GM19372 (cell line): ENCODE measurements around the gene CDT1.

ENCODE experiments used
- ATAC-seq: cut with Tn5 transposase; IDR thresholded peaks from one replicate; pipeline ENCODE4 v1.9.1; 2021; ENCODE audit warnings: mild to moderate bottlenecking, low read depth, moderate library complexity; ENCODE audit not compliant: unreplicated experiment

Gene CDT1

DNA sequence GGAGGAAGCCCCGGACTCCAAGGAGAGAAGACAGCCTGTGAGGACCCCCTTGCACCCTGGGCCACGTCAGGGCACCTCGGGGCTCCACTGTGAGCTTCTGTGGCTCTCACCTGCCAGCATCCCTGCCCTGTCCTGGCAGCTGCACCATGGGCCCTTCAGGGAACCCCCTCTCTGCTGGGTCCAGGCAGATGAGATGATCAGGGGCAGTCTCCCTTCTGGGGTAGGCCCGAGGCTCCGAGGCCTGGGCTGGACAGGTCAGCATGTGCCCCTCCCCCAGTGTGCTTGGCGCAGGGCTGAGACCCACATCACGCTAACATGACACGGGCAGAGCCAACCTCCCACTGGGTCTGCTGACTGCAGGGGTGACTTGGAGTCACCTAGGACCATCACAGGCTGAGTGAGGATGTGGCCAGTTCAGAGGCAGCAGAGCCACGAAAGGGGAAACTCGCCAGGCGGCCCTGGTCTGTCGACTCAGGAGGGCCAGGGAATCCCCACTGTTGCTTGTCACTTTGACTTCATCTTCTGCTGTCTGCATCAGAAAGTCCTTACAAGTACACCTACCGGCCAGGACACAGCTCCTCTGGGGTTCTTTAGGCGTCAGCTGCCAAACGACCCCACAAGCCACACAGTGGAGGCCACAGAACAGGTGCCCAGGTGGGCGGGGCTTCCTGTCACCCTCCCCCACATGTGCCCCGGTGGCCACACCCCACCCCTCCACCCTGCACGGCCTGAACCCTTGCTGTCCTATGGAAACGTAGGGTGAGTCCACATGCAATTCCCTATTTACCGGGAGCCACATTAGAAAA lies 50.9 kb downstream of the CDT1 start:
- ATAC-seq = no peak

DNA sequence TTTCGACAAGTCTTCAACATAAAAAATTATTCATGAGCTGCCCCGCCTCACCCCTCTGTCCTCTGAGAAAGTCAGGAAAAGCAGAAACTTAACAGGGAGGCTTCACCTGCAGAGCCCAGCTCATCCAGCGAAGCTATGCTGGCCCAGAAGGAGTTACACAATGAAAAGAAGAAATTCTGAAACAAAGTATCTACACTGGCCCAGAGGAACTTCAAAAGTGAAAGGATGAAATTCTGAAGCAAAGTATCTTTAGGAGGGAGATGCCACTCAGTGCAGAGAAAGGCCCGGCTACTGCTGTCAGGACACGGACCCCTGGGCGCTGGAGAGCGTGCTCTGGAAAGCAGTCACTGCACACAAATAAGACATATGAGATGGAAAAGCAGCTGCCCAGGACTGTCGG lies 51.6 kb downstream of the CDT1 start:
- ATAC-seq = no peak

DNA sequence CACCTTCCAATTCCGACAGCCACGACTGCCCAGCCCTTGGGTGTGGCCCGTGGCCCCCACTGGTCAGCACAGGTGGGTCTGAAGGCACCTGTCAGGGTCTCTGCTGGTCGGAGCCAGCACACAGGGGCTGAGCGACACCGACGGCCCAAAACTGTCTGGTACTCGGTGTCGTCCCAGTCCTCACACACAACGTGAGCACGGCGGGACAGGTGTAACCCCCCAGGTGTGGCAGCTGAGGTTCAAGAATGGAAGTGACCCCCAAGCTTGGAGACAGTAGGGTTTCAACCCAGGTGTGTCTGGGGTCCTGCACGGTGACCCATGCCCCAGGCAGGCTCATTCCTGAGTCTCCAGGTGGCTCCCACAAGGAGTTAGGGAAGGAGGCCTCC lies 52.1 kb downstream of the CDT1 start:
- no peak for ATAC-seq

DNA sequence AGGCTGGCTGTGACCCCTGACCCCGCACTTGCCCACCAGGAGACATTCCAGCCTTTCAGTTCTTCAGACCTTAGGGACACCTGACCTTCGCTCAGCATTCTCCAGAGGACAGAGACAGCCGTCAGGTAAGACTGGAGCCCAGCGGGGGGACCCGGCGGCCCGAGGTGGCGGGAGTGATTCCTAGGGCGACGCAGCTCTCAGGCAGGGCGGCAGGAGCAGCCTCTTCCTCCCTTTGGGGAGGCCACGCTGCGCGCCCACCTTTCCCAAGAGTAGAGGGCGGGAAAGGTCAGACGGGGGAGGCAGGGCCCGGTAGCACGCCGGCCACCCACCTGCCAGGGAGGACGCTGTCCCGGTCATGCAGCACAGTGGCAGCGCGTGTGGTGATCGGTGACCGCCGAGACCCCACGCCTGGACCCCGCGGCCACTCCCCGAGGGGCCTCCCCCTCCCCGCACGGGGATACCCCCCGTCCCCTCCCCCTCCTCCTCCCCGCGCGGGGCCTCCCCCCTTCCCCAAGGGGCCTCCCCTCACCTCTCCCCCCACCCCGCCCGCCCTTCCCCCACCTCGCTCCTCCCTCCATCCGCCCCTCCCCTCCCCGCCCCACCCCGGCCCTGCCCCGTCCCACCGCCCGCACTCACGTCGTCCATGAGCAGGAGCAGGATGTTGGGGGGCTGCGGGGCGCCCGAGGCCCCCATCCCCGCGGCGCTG lies 52.7 kb downstream of the CDT1 start:
- no peak for ATAC-seq

DNA sequence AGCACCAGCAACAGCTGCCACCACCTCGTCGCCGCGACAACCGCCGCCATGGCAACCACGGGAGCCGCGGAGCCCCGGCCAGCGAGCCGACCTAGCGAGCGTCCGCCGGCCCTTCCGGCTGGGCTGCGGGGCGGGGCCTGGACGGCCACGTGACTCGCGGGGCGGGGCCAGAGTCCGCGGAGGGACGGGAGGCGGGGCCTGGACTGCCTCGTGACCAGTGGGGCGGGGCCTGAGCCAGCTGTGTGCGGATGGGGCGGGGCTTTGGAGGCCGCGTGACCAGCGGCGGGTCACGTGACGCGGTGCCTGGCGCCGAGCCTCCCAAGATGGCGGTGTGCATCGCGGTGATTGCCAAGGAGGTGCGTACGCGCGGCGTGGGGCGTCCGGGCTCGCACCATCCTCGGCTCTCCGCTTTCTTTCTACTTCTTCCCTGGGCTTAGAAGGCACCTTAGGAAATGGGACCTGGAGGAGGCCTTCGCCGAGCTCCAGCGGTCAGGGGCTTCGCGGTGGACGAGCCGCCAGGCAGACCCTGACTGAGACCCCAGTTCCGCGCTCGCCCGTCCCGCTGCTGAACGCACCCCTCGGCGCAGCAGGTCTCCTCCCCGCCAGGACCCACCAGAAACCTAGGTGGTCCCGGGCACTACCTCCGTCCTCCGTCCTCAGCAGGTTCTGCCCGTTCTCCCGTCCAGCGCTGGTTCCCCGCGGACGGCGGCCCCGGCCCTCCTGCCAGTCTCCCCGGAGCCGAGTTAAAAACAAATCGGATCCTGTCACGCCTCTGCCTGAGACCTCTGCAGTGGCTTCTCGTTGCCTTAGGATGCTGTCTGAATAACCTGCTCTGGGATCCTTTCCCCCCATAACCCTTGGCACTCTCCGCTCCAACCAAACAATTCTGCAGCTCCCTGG lies 53.5 kb downstream of the CDT1 start, which contains the start of the genes GALNS and TRAPPC2L:
Gene GALNS, minus strand, starts transcription at position 120 of the 900 bp plus-strand sequence. Its CDS starts 70 bp downstream, at position 50.
Gene TRAPPC2L, plus strand, starts transcription at position 300 of the 900 bp plus-strand sequence. Its CDS starts 24 bp downstream, at position 324.
- peak; percentile 76 for ATAC-seq

DNA sequence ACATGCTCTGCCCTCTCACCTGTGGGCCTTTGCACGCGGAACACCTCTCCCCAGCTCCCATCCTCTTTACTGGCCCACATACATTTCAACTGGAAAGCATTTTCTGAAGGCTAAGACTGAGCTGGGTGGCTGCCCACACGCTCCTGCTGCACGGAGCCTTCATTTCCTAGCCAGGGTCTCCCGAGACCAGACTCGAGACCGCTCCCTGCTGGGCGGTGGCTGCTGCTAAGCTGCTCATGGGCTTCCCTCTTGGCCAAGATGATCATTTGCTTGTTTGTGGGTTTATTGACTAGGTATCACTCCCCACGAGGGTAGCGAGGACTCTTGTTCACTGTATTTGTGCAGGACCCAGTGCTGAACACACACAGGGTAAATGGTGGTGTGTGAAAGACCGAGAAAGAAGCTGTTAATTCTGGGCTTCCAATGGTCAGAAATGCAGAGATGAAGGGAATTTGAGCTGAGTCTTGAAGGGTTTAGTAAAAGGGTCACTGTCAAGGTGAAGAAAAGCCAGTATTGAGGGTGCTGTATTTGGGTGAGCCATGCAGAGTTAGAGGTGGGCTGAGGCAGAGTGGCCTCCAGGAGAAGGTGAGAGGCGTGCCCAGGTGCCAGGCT lies 54.2 kb downstream of the CDT1 start:
- peak; percentile 21 for ATAC-seq
